Jurkat, Clone E6-1 (cell line): ENCODE data around the gene FOXA3. TPM values are rescaled to one million over a fixed set of nuclear protein-coding genes. Genes with fewer than 3 reads are reported as not detected.

Source experiments
- DNase-seq: peaks from one replicate; pipeline ENCODE4 v3.0.0-alpha.2; 2011; ENCODE audit warnings: low read depth, low spot score
- H3K4me3 ChIP-seq: 2 replicates; pipeline ENCODE4 v1.5.1; 2011; ENCODE audit warnings: mild to moderate bottlenecking, low read length, control low read depth, moderate library complexity
- polyA plus RNA-seq: library from polyadenylated mRNA; unstranded; fragments of >200 nt; gene quantifications from one replicate; pipeline ENCODE4 v1.2.1, GENCODE V29; 2012; ENCODE audit warnings: missing spikeins; ENCODE audit not compliant: insufficient read length, insufficient read depth

The FOXA3 gene
- 1.5 TPM for polyA plus RNA-seq

GRCh38 chr19:45863840-45864628 is at the start of gene FOXA3:
Gene FOXA3, plus strand, starts transcription at chr19:45864326. Its CDS starts 131 bp downstream, at chr19:45864457.
- DNase-seq, result no peak
- H3K4me3 ChIP-seq, result peak within 1 kb of the TSS; percentile 98

GRCh38 chr19:45814851-45815480 is 49.2 kb upstream of the FOXA3 start, which contains the start of gene RSPH6A:
Gene RSPH6A, minus strand, starts transcription at chr19:45815308. Its CDS starts 132 bp downstream, at chr19:45815176.
- H3K4me3 ChIP-seq, result no peak within 1 kb of the TSS
- DNase-seq, result no peak

- H3K4me3 ChIP-seq, result no peak overlapping the region
- DNase-seq, result no peak
Measured at GRCh38 chr19:45815481-45816216, 48.5 kb upstream of the FOXA3 start.

GRCh38 chr19:45816236-45817009 is 47.7 kb upstream of the FOXA3 start:
- no peak for DNase-seq
- H3K4me3 ChIP-seq, result no peak overlapping the region

- H3K4me3 ChIP-seq, result no peak overlapping the region
Measured at GRCh38 chr19:45817010-45817724, 47.0 kb upstream of the FOXA3 start.

GRCh38 chr19:45817725-45818301 is 46.3 kb upstream of the FOXA3 start:
- no peak for DNase-seq
- no peak overlapping the region for H3K4me3 ChIP-seq

More at GRCh38 chr19:45817010-45817724, 47.0 kb upstream of the FOXA3 start:
- peak; percentile 93 for DNase-seq

GRCh38 chr19:45819769-45820168 is 44.4 kb upstream of the FOXA3 start:
- DNase-seq, result no peak
- no peak overlapping the region for H3K4me3 ChIP-seq

- no peak for DNase-seq
- H3K4me3 ChIP-seq, result no peak overlapping the region
Measured at GRCh38 chr19:45820413-45821102, 43.6 kb upstream of the FOXA3 start.

GRCh38 chr19:45821103-45821521 is 43.0 kb upstream of the FOXA3 start:
- no peak for DNase-seq
- H3K4me3 ChIP-seq, result no peak overlapping the region

- DNase-seq, result no peak
Measured at GRCh38 chr19:45821570-45821969, 42.6 kb upstream of the FOXA3 start.

GRCh38 chr19:45822716-45823115 is 41.4 kb upstream of the FOXA3 start:
- DNase-seq, result no peak
- no peak overlapping the region for H3K4me3 ChIP-seq

More at GRCh38 chr19:45821570-45821969, 42.6 kb upstream of the FOXA3 start:
- H3K4me3 ChIP-seq, result no peak overlapping the region

GRCh38 chr19:45823182-45823581 is 40.9 kb upstream of the FOXA3 start:
- no peak overlapping the region for H3K4me3 ChIP-seq
- DNase-seq, result no peak

GRCh38 chr19:45824041-45824471 is 40.1 kb upstream of the FOXA3 start:
- H3K4me3 ChIP-seq, result peak overlapping the region; percentile 32
- DNase-seq, result peak; percentile 85

GRCh38 chr19:45824531-45825262 is 39.4 kb upstream of the FOXA3 start:
- peak overlapping the region; percentile 32 for H3K4me3 ChIP-seq
- peak; percentile 66 for DNase-seq

GRCh38 chr19:45825263-45825605 is 38.9 kb upstream of the FOXA3 start:
- no peak for DNase-seq
- no peak overlapping the region for H3K4me3 ChIP-seq

GRCh38 chr19:45825917-45826893 is 37.9 kb upstream of the FOXA3 start:
- H3K4me3 ChIP-seq, result no peak overlapping the region
- DNase-seq, result no peak
